GM13977 (cell line): ENCODE measurements around the gene MRPS9.

ENCODE experiments used
- DNase-seq: peaks from one replicate; pipeline ENCODE4 v3.0.0; 2012; ENCODE audit warnings: low spot score
- in situ Hi-C: fragments of 300-500 bp; cut with MboI; formaldehyde crosslinking; loops from one replicate; pipeline ENCODE4 v1.12.0; 2022; ENCODE audit warnings: low sequenced_read_pairs, low pct_unique_long_range_greater_than_20kb, mixed read lengths, inconsistent platforms; ENCODE audit not compliant: unreplicated experiment
- TF ChIP-seq, protein P1 (sequence below): IDR thresholded peaks from 2 replicates; pipeline ENCODE4 v1.5.1; 2012; ENCODE audit warnings: mild to moderate bottlenecking, control low read depth; ENCODE audit not compliant: insufficient read depth; ENCODE audit errors: extremely low read depth, missing control alignments

The MRPS9 gene

DNA sequence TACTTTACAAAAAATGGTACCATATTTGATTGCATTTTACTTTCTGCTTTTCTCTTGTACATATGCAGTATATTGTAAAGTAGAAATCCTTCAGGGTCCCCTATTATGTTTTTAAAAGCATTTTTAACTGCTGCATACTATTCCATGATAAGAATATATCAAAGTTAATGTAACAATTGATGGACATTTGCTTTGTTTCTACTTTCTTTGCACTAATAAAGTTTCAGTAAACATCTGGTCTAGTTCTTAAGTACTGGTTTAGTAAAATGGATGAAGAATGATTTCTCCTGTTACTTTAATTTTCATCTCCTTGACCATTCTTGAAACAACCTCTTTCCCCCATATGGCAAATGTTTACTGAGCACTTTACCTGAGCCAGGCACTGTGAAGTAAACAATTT, 1.7 kb downstream of the MRPS9 start:
- no peak for DNase-seq
- in situ Hi-C loops: no loop called here
- TF ChIP-seq, protein P1, sequence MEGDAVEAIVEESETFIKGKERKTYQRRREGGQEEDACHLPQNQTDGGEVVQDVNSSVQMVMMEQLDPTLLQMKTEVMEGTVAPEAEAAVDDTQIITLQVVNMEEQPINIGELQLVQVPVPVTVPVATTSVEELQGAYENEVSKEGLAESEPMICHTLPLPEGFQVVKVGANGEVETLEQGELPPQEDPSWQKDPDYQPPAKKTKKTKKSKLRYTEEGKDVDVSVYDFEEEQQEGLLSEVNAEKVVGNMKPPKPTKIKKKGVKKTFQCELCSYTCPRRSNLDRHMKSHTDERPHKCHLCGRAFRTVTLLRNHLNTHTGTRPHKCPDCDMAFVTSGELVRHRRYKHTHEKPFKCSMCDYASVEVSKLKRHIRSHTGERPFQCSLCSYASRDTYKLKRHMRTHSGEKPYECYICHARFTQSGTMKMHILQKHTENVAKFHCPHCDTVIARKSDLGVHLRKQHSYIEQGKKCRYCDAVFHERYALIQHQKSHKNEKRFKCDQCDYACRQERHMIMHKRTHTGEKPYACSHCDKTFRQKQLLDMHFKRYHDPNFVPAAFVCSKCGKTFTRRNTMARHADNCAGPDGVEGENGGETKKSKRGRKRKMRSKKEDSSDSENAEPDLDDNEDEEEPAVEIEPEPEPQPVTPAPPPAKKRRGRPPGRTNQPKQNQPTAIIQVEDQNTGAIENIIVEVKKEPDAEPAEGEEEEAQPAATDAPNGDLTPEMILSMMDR: no peak

DNA sequence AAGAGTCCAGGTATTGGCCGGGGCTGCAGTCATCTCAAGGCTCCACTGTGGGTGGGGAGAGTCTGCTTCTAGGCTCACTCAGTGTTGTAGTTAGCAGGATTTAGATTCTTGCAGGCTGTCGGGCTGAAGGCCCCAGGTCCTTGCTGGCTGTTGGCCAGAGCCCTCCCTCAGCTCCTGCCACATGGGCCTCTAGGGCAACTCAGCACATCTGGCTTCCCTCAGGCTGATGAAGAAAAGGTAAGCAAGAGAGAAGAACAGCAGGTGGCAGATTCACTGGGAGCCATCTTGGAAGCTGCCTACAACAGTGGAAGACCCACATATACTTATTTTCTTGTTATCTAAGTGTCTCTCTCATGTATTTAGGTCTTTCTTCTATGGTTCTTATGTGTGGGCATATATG, 4.3 kb downstream of the MRPS9 start:
- in situ Hi-C loops: no loop called here
- DNase-seq: no peak
- TF ChIP-seq, protein P1: no peak

DNA sequence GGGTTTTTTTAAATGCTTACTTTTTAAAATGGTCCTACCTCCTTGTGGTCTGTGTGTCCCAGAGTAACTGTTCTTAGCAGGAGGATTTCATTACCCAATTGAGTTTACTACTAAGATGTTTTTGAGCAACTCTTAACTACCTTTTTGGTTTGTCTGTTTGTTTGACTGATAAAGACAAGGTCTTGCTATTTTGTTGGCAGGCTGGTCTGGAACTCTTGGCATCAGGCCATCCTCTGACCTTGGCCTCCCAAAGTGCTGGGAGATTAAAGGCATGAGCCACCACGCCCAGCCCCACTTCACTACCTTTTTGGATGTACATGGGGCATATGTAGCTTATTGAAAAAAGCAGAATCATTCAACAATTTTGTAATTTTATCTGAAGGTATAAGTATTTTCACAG, 14.9 kb downstream of the MRPS9 start:
- in situ Hi-C loops: no loop called here
- TF ChIP-seq, protein P1: no peak
- DNase-seq: no peak

DNA sequence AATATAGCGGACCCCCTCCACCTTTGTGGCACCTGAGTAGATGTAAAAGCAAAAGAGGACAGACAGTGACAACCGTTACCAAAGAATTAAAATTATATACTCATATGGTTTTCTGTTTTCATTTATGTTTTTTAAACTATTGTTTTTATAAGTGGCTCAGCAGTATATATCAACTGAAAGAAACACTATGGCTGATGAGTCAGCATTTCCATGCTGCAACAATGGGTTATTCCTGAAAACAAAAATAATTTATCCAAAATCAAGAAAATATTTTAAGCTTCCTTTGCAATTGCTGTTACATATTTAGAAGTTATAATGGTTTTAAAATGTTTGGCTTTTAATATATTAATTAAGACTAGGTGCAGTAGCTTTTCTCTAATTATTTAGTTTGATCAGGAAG, 17.7 kb downstream of the MRPS9 start:
- in situ Hi-C loops: no loop called here
- no peak for DNase-seq
- TF ChIP-seq, protein P1: no peak

DNA sequence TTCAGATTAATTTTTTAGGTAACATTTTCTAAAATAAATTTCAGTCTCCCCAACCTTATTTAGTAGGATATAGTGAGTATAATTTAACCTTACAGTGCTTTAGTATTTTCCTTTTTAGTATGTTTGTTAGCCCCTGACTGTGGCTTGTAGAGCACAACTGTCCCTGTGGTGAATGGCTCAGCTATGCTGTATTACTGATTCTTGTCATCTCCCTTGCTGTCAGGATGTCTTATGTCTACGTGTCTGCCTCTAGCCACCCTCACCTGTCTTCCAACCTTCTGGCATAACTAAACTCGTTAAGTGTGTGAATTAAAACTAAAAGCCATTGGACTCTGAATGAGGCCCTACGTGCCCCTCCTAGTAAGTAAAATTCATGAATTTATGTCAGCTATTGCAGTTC, 18.4 kb downstream of the MRPS9 start:
- in situ Hi-C loops: no loop called here
- DNase-seq: no peak
- TF ChIP-seq, protein P1: no peak

DNA sequence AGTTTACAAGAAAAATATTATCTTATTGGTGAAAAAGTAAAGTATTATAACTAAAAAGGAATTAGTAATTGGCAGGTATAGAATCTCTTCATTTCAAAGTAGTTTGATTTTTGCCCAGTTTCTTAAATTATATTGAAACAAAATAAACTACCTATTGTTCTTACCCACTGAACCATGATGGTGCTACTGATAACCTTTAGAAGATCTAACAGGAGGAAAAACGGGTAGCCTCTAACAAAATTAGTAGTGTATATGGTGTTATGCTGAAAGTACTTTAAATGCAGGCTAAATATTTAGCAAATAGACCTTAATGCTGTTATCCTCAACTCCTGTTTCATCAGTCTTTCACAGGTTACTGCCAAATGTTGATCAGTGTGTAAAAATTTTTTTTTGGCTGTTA, 19.1 kb downstream of the MRPS9 start:
- TF ChIP-seq, protein P1: no peak
- DNase-seq: no peak
- in situ Hi-C loops: no loop called here

DNA sequence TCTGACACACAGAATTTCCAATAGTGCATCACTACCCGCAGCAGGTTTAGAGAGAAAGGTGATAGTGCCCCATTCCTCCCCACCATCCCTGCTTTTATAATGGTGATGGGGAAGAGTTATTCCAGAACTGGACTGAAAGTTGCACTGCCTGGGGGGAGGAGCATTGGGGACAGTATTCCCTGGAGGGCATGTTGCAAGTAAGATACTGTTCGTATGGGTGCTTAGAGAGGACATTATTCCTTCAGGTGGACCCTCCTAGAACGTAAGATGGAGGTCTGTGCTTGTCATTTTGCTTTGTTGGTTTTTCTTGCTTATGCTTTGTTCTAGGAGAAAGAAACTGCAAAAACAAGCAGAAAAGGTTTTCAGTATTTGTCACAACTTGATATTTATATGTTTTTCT, 23.7 kb downstream of the MRPS9 start:
- TF ChIP-seq, protein P1: no peak
- no peak for DNase-seq
- in situ Hi-C loops: no loop called here
